ENCODE measurements around the gene PHKB. TPM values are rescaled to one million over a fixed set of nuclear protein-coding genes. Genes with fewer than 3 reads are reported as not detected.

The PHKB gene
- total and polyA plus RNA-seq, 2 donors (not counting 1 experiment from before 2014, with no cell fraction given), result 79.0 to 103 TPM

- Histone ChIP-seq H3K27me3 (ENCODE audit: control insufficient read depth, insufficient read depth, low read length) (no peaks in the 10 kb centered on the region), H3K9me3 (ENCODE audit: control insufficient read depth, insufficient read depth, low read depth, low read length) (no peaks in the 10 kb centered on the region), H3K27ac (ENCODE audit: insufficient read depth, low read length) (no peak overlapping the region), H3K4me2 (ENCODE audit: extremely low read depth, insufficient read depth, low read length) (no peak overlapping the region), H4K20me1 (ENCODE audit: control insufficient read depth, extremely low read depth, insufficient read depth, low read length) (no peaks in the 10 kb centered on the region), H3K4me1 (ENCODE audit: control insufficient read depth, extremely low read depth, insufficient read depth, low read length) (no peaks in the 10 kb centered on the region), H2AFZ (ENCODE audit: low read length) (no peak overlapping the region), H3K79me2 (ENCODE audit: control insufficient read depth, insufficient read depth, low read length) (no peaks in the 10 kb centered on the region), H3K9ac (ENCODE audit: insufficient read depth, low read length) (no peak overlapping the region), H3K4me3 (replicated peaks in 1 of 4; ENCODE audit: control extremely low read depth in 1 of 4, insufficient read depth in 1 of 4, low read depth in 3 of 4, low read length in 4 of 4) (no peak overlapping the region), H3K36me3 (ENCODE audit: control insufficient read depth, insufficient read depth, low read length) (peaks cover 3% of the 10 kb centered on the region)
- DNase-seq (ENCODE audit: low read depth in 2 of 2), result no peak
- TF ChIP-seq EZH2 (IDR thresholded peaks at IDR 0.05; ENCODE audit: low read length, missing control alignments) (no peak), CTCF (conservative IDR thresholded peaks at IDR 0.05 in 1 of 2, IDR thresholded peaks at IDR 0.05 in 1 of 2; ENCODE audit: low read depth in 1 of 2, low read length in 2 of 2) (no peak)
Observed at GRCh38 chr16:47592232-47592631, 131.1 kb downstream of the PHKB start.

DNA sequence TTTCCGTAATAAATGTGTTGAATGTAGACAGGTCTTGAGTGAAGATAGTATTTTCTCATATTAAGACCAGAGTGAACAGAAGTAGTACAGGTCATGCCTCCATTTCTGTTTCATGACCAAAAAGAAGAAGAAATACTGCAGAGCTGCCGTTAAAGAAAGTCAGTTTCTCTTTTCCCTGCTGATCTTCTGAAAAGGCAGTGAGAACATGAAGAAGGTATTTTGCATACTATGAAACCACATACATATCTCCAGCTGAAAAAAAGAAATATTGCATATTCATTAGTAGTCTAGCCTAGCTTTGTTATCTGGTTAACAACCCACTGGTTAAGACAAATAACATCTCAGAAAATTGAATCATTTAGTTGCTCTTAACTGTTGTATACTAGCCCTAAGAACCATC, 138.4 kb downstream of the PHKB start:
- TF ChIP-seq EZH2 (IDR thresholded peaks at IDR 0.05; ENCODE audit: low read length, missing control alignments) (no peak), CTCF (conservative IDR thresholded peaks at IDR 0.05 in 1 of 2, IDR thresholded peaks at IDR 0.05 in 1 of 2; ENCODE audit: low read depth in 1 of 2, low read length in 2 of 2) (no peak)
- H3K27me3 ChIP-seq (ENCODE audit: control insufficient read depth, insufficient read depth, low read length), result no peaks in the 10 kb centered on the region
- H4K20me1 ChIP-seq (ENCODE audit: control insufficient read depth, extremely low read depth, insufficient read depth, low read length), result no peaks in the 10 kb centered on the region
- H3K27ac ChIP-seq (ENCODE audit: insufficient read depth, low read length), result no peak overlapping the region
- no peaks in the 10 kb centered on the region for H3K79me2 ChIP-seq (ENCODE audit: control insufficient read depth, insufficient read depth, low read length)
- no peaks in the 10 kb centered on the region for H3K36me3 ChIP-seq (ENCODE audit: control insufficient read depth, insufficient read depth, low read length)
- no peak overlapping the region for H3K4me2 ChIP-seq (ENCODE audit: extremely low read depth, insufficient read depth, low read length)
- H3K4me1 ChIP-seq (ENCODE audit: control insufficient read depth, extremely low read depth, insufficient read depth, low read length), result no peaks in the 10 kb centered on the region
- no peak overlapping the region for H3K9ac ChIP-seq (ENCODE audit: insufficient read depth, low read length)
- no peaks in the 10 kb centered on the region for H3K9me3 ChIP-seq (ENCODE audit: control insufficient read depth, insufficient read depth, low read depth, low read length)
- no peak for DNase-seq (ENCODE audit: low read depth in 2 of 2)
- H2AFZ ChIP-seq (ENCODE audit: low read length), result no peak overlapping the region
- no peak overlapping the region for H3K4me3 ChIP-seq (replicated peaks in 1 of 4; ENCODE audit: control extremely low read depth in 1 of 4, insufficient read depth in 1 of 4, low read depth in 3 of 4, low read length in 4 of 4)

- H3K27ac ChIP-seq (ENCODE audit: insufficient read depth, low read length), result no peak overlapping the region
- H3K9me3 ChIP-seq (ENCODE audit: control insufficient read depth, insufficient read depth, low read depth, low read length), result no peaks in the 10 kb centered on the region
- H3K27me3 ChIP-seq (ENCODE audit: control insufficient read depth, insufficient read depth, low read length), result no peaks in the 10 kb centered on the region
- no peak overlapping the region for H2AFZ ChIP-seq (ENCODE audit: low read length)
- H3K4me3 ChIP-seq (replicated peaks in 1 of 4; ENCODE audit: control extremely low read depth in 1 of 4, insufficient read depth in 1 of 4, low read depth in 3 of 4, low read length in 4 of 4), result no peak overlapping the region
- no peak overlapping the region for H3K4me2 ChIP-seq (ENCODE audit: extremely low read depth, insufficient read depth, low read length)
- H3K36me3 ChIP-seq (ENCODE audit: control insufficient read depth, insufficient read depth, low read length), result no peaks in the 10 kb centered on the region
- H3K4me1 ChIP-seq (ENCODE audit: control insufficient read depth, extremely low read depth, insufficient read depth, low read length), result no peaks in the 10 kb centered on the region
- no peak overlapping the region for H3K9ac ChIP-seq (ENCODE audit: insufficient read depth, low read length)
- no peak for TF ChIP-seq EZH2 (IDR thresholded peaks at IDR 0.05; ENCODE audit: low read length, missing control alignments)
- no peak for TF ChIP-seq CTCF (conservative IDR thresholded peaks at IDR 0.05 in 1 of 2, IDR thresholded peaks at IDR 0.05 in 1 of 2; ENCODE audit: low read depth in 1 of 2, low read length in 2 of 2)
- H4K20me1 ChIP-seq (ENCODE audit: control insufficient read depth, extremely low read depth, insufficient read depth, low read length), result no peaks in the 10 kb centered on the region
- H3K79me2 ChIP-seq (ENCODE audit: control insufficient read depth, insufficient read depth, low read length), result no peaks in the 10 kb centered on the region
- DNase-seq (ENCODE audit: low read depth in 2 of 2), result no peak
Observed at GRCh38 chr16:47600376-47600775, 139.2 kb downstream of the PHKB start.
